Activated CD4-positive, alpha-beta memory T cell treated with anti-CD3 and anti-CD28 coated beads, Interleukin-2, amount 10 ng/mL, durations not matched to agents 7 days and 5 days (primary cell): ENCODE measurements around the gene GLI3. TPM values are rescaled to one million over a fixed set of nuclear protein-coding genes. Genes with fewer than 3 reads are reported as not detected.

Source experiments
- CTCF ChIA-PET: fragments of 350-600 bp; sonication (Branson Sonifier 250); formaldehyde crosslinking; loops from one replicate; lab custom pipeline; 2021; ENCODE audit warnings: antibody characterized with exemption, inconsistent platforms; lab: Charles Lee
- POLR2A ChIA-PET: fragments of 350-600 bp; sonication (Branson Sonifier 250); formaldehyde crosslinking; loops from one replicate; lab custom pipeline; 2021; ENCODE audit warnings: antibody characterized with exemption; lab: Charles Lee
- DNase-seq: peaks from one replicate; pipeline ENCODE4 v3.0.0-alpha.2; 2020
- H3K27ac Mint-ChIP-seq: one replicate; pipeline ENCODE4 v1.8.0; 2021; ENCODE audit warnings: mild to moderate bottlenecking, mixed read lengths
- H3K27me3 Mint-ChIP-seq: one replicate; pipeline ENCODE4 v1.8.0; 2021; ENCODE audit warnings: mixed read lengths
- H3K36me3 Mint-ChIP-seq: one replicate; pipeline ENCODE4 v1.8.0; 2021; ENCODE audit warnings: low read depth, mixed read lengths
- H3K4me1 Mint-ChIP-seq: one replicate; pipeline ENCODE4 v1.8.0; 2021; ENCODE audit warnings: mixed read lengths
- H3K4me3 Mint-ChIP-seq: one replicate; pipeline ENCODE4 v1.8.0; 2021; ENCODE audit warnings: mild to moderate bottlenecking, mixed read lengths
- H3K9me3 Mint-ChIP-seq: one replicate; pipeline ENCODE4 v1.8.0; 2021; ENCODE audit warnings: mixed read lengths
- total RNA-seq, 2 experiments: library from RNA; stranded (reverse); gene quantifications; one replicate each; pipeline ENCODE4 v1.2.3, GENCODE V29; 2021

Gene GLI3
- total RNA-seq, 2 experiments from 2014 or later, result not detected

DNA sequence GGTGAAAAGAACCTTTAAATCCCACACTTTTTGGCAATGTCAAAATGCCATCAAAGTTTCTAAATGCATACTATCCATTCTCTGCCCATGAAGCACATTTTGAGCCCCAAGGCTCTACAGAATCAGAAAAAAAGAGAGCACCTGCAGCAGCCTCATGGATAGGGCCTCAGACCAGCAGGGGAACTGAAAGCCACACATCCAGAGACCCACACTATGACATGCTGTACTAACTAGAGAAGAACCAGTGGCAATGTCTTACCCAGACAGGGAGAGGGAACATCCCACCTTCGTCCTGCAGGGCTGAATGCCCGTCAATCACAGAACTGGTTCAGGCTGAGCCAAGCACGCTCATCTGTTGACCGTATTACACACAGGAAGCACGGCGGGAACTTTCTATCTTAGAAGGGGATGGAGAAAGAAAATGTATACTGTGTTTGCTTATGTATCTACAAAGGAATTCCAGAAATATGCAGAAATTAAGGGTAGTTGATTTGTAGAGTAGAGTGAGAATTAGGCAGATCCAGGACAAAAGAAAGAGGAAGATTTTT is 237.2 kb downstream of the GLI3 start:
- no peak overlapping the region for H3K4me3 Mint-ChIP-seq
- CTCF ChIA-PET, result no interaction called here

DNA sequence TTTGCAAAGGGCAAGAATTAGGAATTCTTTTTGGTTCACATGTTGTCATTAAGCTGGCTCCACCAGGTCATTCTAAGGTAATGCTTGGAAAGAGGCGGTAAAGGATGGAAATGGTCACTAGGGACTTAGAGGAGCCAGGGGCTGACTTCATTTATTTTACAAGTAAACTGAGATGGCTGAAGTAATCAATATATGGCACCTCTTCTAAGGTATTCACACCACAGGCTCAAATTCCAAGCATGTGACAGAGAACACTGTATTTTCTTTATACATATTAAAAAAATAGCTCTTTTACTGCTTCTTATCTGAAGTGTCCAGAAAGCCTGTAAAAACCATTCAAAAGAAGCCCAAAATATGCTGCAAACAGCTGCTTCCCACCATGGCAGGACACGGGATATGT is 239.0 kb downstream of the GLI3 start:
- Mint-ChIP-seq H3K4me1 (no peaks in the 10 kb centered on the region), H3K36me3 (no peaks in the 10 kb centered on the region), H3K27ac (no peak overlapping the region), H3K27me3 (no peaks in the 10 kb centered on the region), H3K9me3 (no peaks in the 10 kb centered on the region), H3K4me3 (no peak overlapping the region)
- ChIA-PET CTCF (no interaction called here), POLR2A (no interaction called here)
- DNase-seq, result no peak

More for the DNA sequence above, 237.2 kb downstream of the GLI3 start:
- Mint-ChIP-seq H3K36me3 (no peaks in the 10 kb centered on the region), H3K27me3 (no peaks in the 10 kb centered on the region), H3K4me1 (no peaks in the 10 kb centered on the region), H3K27ac (no peak overlapping the region), H3K9me3 (no peaks in the 10 kb centered on the region)
- no peak for DNase-seq
- POLR2A ChIA-PET, result no interaction called here

DNA sequence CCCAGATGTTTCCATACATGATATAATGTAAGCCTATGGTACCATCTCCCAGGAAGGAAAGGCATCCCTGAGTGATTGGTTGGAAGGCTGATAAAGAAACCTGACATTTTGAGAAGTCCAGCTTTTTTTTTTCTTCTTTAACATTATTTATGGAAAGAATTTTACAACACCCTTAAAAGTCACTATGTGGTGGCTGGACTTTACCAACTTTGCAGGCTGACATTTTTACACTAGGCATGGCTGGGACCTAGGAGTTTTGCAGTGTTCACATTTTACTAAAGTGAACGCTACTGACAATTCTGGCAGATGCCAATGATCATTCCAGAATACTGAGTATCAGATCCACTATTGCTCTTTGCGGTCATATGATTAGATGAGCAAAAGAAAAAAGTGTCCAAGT is 239.9 kb downstream of the GLI3 start:
- no peaks in the 10 kb centered on the region for H3K9me3 Mint-ChIP-seq
- no peaks in the 10 kb centered on the region for H3K36me3 Mint-ChIP-seq
- H3K4me3 Mint-ChIP-seq, result no peak overlapping the region
- no peaks in the 10 kb centered on the region for H3K4me1 Mint-ChIP-seq
- H3K27ac Mint-ChIP-seq, result no peak overlapping the region
- no peak for DNase-seq
- ChIA-PET POLR2A (no interaction called here), CTCF (no interaction called here)
- no peaks in the 10 kb centered on the region for H3K27me3 Mint-ChIP-seq

DNA sequence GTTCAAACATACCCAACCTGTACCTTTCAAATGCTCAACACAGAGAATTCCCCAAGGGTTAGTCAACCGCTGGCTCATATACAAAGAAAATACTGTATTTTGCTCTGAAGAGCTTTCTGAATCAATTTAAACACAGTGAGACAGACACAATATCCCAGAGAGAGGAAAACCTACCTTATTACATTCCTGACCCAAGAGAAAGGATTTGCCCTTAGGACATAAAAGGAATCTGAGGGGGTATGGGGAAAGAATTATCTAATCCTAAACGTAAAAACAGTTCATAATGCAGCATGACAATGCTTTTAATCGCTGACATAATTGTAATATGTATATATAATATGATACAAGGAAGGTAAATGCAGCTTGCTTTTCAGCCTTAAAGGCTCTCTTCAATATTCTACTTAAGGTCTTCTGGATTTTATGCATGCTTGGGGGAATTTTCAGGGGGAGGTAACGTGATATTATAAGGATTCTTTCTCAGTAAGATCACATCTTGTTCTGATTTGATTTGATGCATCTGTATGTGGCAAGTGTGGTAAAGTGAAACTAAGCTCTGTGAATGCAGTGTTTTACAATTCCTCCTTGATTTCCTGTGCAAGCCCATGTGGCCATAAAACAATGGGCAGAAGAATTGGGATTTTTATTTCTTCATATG is 240.5 kb downstream of the GLI3 start:
- CTCF ChIA-PET, result no interaction called here
- Mint-ChIP-seq H3K36me3 (no peaks in the 10 kb centered on the region), H3K27me3 (peaks cover 4% of the 10 kb centered on the region), H3K27ac (no peak overlapping the region), H3K4me1 (no peaks in the 10 kb centered on the region), H3K4me3 (no peak overlapping the region), H3K9me3 (no peaks in the 10 kb centered on the region)
- DNase-seq, result no peak
- POLR2A ChIA-PET, result no interaction called here

DNA sequence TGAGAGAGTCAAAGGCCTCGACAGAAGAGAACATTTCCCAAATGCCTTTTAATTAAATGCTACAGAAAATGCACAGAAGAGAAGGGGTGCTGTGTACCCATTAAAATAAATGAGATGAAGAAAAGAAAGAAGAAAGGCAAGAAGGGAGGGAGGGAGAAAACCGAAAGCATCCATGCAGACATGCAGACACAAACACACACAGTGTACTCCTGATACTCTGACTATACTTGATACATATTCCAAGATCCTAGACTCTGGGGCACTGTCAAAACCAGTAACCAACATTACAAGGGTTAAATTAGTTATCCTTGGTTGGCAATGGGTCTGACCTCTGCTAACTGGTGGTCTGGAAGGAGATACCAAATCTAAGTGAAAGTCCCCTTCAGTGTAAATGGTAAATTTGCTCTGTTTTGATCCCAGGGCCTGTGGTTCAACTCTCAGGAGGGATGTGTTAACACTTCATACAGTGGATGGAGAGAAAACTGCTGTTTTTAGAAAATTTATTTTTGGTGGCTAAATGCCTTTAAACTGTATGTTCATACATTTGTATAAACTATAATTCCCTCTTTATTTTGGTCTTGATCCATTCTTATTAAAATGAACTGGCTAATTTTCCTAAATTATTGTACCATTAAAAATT is 241.3 kb downstream of the GLI3 start:
- no peak overlapping the region for H3K4me3 Mint-ChIP-seq
- CTCF ChIA-PET, result no interaction called here
- no peaks in the 10 kb centered on the region for H3K9me3 Mint-ChIP-seq
- H3K4me1 Mint-ChIP-seq, result no peaks in the 10 kb centered on the region
- no peaks in the 10 kb centered on the region for H3K36me3 Mint-ChIP-seq
- no peak for DNase-seq
- POLR2A ChIA-PET, result no interaction called here
- no peak overlapping the region for H3K27ac Mint-ChIP-seq
- peaks cover 4% of the 10 kb centered on the region for H3K27me3 Mint-ChIP-seq

DNA sequence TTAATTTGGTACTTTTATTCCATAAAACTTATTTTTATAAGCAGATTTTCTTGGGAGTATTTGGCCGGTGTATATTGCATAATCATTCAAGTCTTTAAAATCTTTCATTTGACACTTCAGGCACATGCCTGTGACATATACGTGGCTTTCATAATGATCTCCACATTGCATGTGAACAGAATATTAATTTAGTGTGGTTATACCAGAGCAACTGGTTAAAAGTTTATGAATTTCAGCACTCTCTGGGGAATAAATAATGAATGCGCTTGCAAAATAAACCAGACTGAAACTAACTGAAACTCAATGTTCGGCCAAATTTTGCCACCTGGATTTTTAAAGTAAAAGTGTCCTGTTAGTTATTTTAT is 242.3 kb downstream of the GLI3 start:
- POLR2A ChIA-PET, result no interaction called here
- CTCF ChIA-PET, result no interaction called here
- H3K4me3 Mint-ChIP-seq, result no peak overlapping the region
- peaks cover 4% of the 10 kb centered on the region for H3K27me3 Mint-ChIP-seq
- H3K4me1 Mint-ChIP-seq, result no peaks in the 10 kb centered on the region
- H3K27ac Mint-ChIP-seq, result no peak overlapping the region
- H3K36me3 Mint-ChIP-seq, result no peaks in the 10 kb centered on the region
- no peak for DNase-seq
- H3K9me3 Mint-ChIP-seq, result no peaks in the 10 kb centered on the region

DNA sequence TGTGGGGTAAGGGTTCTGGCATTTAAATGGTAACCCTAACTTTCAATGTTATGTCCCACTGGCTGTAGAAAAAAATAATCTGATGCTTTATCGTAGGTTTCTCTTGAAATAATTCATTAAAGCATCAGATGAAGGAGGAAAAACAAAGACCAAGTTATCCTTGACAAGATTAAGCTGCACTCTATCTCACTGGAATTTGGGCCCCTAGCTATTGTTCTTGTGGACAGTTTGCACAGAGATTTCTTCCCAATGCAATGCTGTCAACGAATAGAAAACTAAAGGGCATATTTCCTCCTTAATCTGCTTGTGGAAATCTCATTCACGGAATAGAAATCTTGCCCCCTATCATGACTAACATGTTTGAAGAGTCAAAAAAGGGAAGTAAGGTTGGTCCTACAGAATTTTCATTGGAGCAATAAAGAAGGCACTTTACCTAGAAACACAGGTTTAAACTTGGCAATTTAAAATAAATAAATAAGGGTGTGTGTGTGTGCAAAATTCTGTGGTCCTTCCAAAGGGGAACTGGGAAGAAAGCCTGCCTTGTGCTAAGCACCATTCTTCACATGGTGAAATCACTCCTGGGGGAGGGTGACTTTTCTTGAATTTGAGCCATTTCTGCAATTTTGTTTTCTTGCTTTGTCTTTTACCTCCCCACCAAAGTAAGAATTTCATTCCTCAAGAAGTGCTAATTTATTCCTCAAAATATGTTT is 242.8 kb downstream of the GLI3 start:
- Mint-ChIP-seq H3K9me3 (no peaks in the 10 kb centered on the region), H3K4me1 (no peaks in the 10 kb centered on the region), H3K36me3 (no peaks in the 10 kb centered on the region), H3K27ac (no peak overlapping the region), H3K4me3 (no peak overlapping the region), H3K27me3 (peaks cover 4% of the 10 kb centered on the region)
- CTCF ChIA-PET, result no interaction called here
- DNase-seq, result no peak
- POLR2A ChIA-PET, result no interaction called here

DNA sequence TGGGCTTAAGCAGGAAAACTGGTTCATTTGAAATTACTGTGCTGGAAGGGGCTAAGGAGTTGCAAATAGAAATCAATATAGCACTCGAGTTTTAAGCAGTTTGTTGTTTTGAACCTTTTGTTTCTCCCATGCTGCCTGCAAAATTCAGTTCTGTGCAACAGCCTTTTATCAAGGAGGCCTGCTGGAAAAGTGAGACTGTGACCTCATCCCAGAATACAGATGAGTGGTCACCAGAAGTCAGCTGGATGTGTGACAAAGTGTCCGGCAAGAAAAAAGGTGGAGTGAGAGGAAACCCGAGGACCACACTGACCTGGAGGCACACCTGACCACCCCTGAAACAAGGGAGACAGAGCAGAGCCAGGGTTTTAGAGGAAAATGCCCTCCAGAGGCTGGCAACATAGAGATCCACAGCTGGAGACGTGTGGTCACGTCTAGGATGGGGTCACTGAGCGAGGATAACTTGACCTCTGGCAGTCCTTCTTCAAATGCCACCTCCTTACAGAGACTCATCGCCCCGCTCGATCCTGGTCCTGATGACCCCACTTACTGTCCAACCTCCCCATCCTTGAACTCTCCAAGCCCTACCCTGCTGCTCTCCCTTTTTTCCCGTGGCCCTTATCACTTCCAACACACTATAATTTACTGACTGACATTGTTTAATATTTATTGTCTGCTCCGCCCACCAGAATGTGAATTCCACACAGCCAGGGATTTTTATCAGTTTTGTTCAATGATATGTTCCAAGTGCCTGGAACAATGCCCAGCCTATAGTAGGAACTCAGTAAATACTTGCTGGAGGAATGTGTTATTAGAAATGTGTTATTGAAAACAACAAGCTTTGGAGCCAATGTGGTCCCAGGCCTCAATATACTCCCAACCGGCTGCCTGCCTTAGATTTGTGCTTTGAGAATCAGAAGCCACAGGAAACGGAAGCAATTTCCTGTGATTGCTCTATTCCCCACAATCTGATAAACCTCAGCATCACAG is 243.8 kb downstream of the GLI3 start:
- Mint-ChIP-seq H3K9me3 (no peaks in the 10 kb centered on the region), H3K27ac (no peak overlapping the region), H3K36me3 (no peaks in the 10 kb centered on the region), H3K27me3 (peaks cover 4% of the 10 kb centered on the region), H3K4me3 (no peak overlapping the region), H3K4me1 (no peaks in the 10 kb centered on the region)
- DNase-seq, result no peak
- CTCF ChIA-PET, result interaction anchor here (2.0 kb wide), 1 partner anchor 52 kb away, joined by 4 read pairs; no protein-coding TSS in a partner anchor
- POLR2A ChIA-PET, result no interaction called here

DNA sequence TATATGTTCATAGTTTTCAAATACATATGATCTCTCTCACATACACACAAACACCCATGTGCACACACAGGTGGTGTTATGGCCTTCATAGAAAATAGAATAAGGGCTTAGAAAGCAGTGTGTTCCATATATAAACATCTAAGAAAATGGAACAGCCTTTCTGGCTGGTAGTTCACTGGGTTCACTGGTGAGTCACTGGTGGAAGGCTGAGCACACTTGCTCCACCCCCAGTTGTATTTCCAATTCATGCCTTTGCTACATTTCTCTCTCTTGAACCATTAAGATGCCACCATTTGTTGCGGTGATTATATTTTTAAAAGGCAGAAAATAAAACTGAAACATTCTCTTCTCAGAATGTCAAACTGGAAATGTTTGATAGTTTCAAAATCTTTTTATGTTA is 252.1 kb downstream of the GLI3 start:
- CTCF ChIA-PET, result no interaction called here
- peaks cover 3% of the 10 kb centered on the region for H3K27me3 Mint-ChIP-seq
- no peaks in the 10 kb centered on the region for H3K4me1 Mint-ChIP-seq
- POLR2A ChIA-PET, result no interaction called here
- no peak overlapping the region for H3K4me3 Mint-ChIP-seq
- no peaks in the 10 kb centered on the region for H3K9me3 Mint-ChIP-seq
- H3K27ac Mint-ChIP-seq, result no peak overlapping the region
- H3K36me3 Mint-ChIP-seq, result no peaks in the 10 kb centered on the region
- no peak for DNase-seq

DNA sequence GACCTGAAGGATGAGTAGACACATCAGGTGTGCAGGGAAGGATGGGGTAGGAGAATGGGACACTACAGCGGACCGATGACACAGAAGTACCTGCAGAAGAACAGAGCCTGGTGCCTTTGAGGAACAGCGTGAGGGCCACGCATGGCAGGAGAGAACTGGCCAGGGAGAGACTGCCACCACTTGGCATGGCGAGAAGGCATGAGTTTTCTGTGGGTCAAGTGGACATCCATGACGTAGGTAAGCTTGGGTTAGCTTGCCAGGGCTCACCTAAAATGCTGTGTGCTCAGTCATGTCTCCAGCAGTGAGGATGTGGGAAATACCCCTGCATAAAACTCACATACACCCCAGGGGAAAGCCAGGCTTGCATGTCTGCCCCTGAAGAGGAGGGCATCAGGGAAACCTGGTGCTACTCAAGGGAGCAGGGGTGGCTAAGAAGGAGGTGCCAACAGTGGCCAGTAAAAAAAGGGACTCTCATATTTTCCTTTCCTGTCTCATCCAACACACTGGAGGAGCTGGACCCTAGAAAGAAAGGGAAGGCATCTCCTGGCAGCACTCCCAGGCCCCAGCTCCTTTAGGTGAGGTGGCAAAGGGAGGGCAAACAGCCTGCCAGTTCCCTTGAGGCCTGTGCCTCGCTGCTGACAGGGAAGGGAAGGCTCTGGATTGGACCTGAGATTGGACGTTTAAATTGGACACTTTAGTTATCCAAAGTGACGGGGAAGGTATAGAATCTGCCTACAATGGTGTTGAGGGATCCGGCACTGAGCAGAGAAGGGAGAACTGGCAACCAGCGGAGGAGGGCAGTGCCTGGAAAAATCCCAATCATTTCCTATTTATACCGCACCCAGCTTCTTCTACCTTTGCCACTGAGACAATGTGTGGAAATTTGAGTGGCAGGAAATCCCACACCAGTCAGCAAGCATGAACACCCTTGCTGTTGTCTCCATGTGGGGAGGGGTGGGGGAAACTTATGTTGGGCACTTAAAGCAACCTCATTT is 255.7 kb downstream of the GLI3 start:
- Mint-ChIP-seq H3K27me3 (peaks cover 3% of the 10 kb centered on the region), H3K4me1 (no peaks in the 10 kb centered on the region), H3K36me3 (no peaks in the 10 kb centered on the region), H3K4me3 (no peak overlapping the region), H3K27ac (no peak overlapping the region), H3K9me3 (no peaks in the 10 kb centered on the region)
- ChIA-PET POLR2A (no interaction called here), CTCF (no interaction called here)
- no peak for DNase-seq

DNA sequence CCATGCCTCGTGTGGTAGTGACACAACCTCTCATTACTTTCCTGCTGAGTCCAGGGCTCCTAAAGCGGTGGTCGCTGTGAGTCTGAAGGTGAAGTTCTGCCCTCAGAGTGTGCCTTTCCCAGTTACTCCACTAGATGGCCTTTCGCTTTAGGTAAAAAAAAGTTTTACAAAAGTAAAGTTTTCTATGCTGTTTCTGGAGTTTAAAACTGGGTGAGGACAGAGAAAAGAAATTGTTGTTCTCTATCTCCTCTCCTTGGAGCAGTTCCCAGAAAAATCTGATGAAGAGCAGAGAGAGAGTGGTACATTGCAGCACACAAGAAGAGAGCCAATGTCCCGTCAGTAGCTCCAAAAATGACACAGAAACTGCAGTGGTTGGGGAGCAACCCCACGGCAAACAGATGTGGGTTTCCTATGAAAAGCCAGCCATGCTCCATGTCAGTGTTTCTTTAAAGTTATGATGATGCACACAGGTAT is 257.1 kb downstream of the GLI3 start:
- ChIA-PET CTCF (no interaction called here), POLR2A (no interaction called here)
- Mint-ChIP-seq H3K27ac (no peak overlapping the region), H3K4me1 (no peaks in the 10 kb centered on the region), H3K4me3 (no peak overlapping the region), H3K27me3 (peaks cover 6% of the 10 kb centered on the region), H3K9me3 (no peaks in the 10 kb centered on the region), H3K36me3 (no peaks in the 10 kb centered on the region)
- DNase-seq, result no peak

DNA sequence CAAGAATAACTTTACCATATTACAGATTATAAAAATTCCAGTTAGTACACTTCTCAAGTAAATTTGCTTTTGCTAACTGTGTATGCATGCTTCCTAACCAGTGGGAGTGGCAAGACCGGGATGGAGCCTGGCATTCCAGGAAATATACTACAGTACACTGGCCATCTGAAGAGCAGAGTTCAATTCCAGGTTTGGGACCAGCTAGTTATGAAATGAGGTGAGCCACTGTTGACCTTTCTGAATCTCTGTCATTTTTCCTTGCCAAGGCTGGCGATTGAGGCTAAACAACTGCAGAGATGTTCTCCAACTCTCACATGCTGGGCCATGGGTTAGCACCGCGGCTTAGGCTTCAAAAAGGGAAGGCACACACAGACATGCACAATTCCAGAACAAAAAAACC is 258.2 kb downstream of the GLI3 start:
- peaks cover 5% of the 10 kb centered on the region for H3K27me3 Mint-ChIP-seq
- H3K9me3 Mint-ChIP-seq, result no peaks in the 10 kb centered on the region
- DNase-seq, result no peak
- no peaks in the 10 kb centered on the region for H3K4me1 Mint-ChIP-seq
- POLR2A ChIA-PET, result no interaction called here
- H3K36me3 Mint-ChIP-seq, result no peaks in the 10 kb centered on the region
- CTCF ChIA-PET, result interaction anchor here (1.3 kb wide), 1 partner anchor 12 kb away, joined by 4 read pairs; no protein-coding TSS in a partner anchor
- no peak overlapping the region for H3K4me3 Mint-ChIP-seq
- H3K27ac Mint-ChIP-seq, result no peak overlapping the region
